GM20431 (cell line): ENCODE measurements around the gene LY9.
"Not testable (repeated sequence)": the region's sequence is repeated elsewhere in the genome, so short reads cannot be mapped to it uniquely, and the experiment has no call there.

Source experiments
- in situ Hi-C: fragments of 300-500 bp; cut with MseI, MboI; formaldehyde crosslinking; loops from one replicate; pipeline ENCODE4 v1.15.0; 2020; ENCODE audit warnings: low sequenced_read_pairs; ENCODE audit not compliant: unreplicated experiment

LY9 gene

GRCh38 chr1:160860840-160861505 is 65.0 kb downstream of the LY9 start:
- in situ Hi-C loops: no loop called here

DNA sequence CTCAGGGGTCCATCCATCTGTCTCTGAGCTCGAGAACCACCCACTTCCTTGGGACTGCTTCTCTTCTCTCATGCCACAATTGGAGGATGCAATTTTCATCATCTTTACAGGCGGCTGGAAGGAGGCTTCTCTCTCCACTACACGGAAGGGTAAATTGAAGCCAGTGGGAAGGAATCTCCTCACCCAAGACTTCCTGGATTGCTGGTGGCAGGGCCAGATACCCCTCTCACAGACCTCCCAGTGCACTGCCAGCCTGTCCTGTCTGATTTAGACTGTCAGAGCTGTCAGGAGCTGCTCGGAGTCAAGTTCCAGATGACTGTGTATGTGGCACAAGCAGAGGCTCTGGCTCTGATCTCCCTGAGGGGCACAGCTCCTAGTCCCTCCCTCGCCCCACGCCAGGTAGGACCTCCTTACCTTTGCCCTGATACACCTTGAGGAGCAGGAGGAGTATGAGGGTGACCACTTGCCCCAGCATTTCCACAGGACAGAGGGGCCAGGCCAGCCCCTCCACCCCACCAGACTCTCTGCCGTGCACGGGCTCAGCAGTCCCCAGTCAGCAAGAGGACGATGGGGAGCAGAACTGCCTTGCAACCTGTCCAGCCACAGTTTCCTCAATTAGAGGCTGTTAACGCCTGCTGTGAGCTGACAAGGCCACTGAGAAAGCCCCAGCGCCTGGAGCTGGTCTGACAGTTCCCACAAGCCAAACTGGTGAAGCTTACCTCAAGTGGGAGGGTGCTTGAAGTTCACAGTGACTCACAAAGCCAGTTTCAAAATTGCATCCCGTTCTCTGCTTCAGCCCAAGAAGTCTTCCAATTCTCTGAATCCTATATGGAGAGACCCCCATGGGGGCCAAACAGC is 66.5 kb downstream of the LY9 start, which contains the start of gene CD244:
Gene CD244 (minus strand): TSS at position 685 of the 858 bp plus-strand sequence. CDS start 210 bp downstream, at position 475.
- in situ Hi-C loops: no loop called here

DNA sequence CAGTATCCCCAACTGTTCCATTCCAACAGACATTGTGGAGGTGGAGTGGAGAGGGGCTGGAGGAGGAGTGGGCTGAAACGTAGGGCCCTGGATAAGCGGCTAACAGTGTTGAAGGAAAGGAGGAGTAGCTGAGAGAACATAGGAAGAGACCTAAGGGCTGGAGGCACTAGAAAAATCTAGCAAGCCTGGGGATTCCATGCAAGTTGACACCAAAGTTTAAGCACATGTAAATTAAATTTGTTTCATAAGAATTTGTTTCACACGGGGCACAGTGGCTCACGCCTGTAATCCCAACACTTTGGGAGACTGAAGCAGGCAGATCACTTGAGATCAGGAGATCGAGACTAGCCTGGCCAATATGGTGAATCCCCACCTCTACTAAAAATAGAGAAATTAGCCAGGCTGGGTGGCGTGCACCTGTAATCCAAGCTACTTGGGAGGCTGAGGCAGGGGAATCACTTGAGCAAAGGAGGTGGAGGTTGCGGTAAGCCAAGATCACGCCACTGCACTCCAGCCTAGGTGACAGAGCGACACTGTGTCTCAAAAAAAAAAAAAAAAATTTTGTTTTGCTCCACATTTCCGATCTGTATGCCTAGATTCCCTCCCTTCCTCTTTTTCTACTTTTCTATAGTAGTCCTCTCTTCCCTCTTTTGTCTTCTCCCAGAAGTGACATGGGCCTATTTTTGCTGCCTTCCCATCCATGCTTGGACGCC is 67.2 kb downstream of the LY9 start:
- in situ Hi-C loops: no loop called here

DNA sequence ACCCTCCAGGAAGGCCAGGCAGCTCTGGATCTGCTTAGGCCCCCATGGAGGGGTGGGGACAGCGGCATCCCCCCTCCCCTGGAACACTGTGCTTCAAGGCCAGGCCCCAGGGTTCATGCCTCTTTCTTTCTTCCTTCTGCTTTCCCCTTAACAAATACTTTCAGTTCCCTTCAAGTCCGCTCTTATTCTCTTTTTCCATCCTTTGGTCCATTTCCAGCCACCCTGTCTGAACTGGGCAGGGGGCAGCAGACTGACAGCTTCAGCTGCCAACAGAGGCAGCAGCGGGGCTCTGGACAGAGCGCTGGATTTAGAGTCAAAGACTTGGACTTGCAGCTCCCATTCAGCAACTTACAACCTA is 67.8 kb downstream of the LY9 start:
- in situ Hi-C loops: no loop called here

DNA sequence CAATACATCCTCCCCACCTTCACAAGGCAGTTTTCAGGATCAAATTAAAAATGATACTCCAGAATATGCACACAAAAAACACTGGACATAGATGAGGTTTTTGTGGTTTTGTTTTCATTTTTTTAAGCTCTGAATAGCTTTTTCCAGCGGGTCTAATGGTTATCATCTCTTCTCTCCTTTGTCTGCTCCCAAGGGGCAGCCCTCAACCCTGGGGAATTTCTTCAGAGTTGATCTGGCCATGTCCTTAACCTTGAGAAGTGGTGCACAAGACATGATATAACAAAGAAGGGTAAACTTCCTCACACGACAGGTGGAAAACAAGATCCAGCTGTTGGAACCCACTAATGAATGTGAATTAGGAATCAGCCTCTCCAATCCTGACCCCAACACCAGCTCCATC is 68.2 kb downstream of the LY9 start:
- in situ Hi-C loops: no loop called here

DNA sequence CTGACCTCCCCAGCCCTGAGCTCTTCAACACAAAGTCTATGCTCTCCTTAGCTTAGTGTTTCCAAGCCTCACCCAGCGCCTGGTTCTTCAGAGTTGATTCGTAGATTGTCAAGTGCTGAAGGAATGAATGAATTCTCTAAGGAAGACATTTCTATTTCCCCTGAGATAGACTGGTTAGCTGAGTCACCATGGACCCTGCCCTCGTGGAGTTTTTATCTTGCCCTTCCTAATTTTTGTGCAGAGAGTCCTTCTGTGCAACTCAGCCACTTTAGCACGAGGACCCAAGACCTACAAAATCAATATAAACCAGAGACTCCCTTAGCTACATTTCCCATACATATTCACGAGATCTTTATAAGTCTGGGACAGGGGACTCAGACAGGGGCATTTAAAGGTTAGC is 69.4 kb downstream of the LY9 start:
- in situ Hi-C loops: no loop called here

GRCh38 chr1:160866001-160866694 is 70.2 kb downstream of the LY9 start:
- in situ Hi-C loops: no loop called here

DNA sequence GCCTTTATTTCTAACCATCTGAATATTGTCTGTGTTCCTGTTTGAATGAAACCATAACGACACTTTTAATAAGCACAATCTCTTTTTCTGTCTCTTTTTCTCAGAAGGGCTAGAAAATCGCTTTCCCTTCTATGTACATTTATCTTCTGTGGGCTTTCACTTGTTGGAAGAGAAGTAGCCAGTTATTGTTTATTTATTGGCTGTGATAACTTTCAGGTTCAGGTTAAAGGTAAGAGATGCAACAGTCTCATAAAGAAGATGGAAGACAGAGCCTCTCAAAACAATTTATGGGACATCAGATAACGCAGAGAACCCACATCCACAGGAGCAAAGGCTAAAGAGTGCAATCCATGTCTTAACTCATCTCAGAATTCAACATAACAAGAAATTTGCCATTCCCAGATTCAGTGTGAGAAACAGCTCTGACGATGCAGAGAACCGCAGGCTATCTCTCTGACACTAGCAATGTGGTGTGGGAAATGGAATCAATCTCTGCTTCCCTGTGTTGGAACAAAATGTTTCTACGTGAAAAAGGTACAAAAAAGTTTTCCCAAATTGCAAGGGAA is 70.8 kb downstream of the LY9 start:
- in situ Hi-C loops: no loop called here

DNA sequence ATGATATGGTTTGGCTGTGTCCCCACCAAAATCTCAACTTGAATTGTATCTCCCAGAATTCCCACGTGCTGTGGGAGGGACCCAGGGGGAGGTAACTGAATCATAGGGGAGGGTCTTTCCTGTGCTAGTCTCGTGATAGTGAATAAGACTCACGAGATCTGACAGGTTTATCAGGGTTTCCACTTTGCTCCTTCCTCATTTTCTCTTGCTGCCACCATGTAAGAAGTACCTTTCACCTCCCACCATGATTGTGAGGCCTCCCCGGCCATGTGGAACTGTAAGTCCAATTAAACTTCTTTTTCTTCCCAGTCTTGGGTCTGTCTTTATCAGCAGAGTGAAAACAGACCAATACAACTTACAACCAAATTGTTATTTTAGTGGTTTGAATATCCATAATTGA is 71.7 kb downstream of the LY9 start:
- in situ Hi-C loops: not testable (repeated sequence)

GRCh38 chr1:160868141-160868540 is 72.2 kb downstream of the LY9 start:
- in situ Hi-C loops: no loop called here

- in situ Hi-C loops: no loop called here
Observed at GRCh38 chr1:160874935-160875334, 79.0 kb downstream of the LY9 start.

DNA sequence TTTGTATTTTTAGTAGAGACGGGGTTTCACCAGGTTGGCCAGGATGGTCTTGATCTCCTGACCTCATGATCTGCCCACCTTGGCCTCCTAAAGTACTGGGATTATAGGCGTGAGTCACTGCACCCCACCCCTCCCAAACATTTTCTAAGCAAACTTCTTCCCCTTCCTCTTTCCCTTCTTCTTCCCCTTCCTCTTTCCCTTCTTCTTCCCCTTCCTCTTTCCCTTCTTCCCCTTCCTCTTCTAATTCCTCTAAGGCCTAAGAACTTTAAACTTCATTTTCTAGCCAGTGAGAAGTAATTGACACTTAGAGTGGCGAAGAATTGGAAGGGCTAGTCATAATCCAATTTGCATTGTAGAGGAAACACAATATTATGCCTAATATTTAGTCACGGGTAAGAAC is 79.6 kb downstream of the LY9 start:
- in situ Hi-C loops: not testable (repeated sequence)

GRCh38 chr1:160876311-160876710 is 80.3 kb downstream of the LY9 start:
- in situ Hi-C loops: no loop called here

DNA sequence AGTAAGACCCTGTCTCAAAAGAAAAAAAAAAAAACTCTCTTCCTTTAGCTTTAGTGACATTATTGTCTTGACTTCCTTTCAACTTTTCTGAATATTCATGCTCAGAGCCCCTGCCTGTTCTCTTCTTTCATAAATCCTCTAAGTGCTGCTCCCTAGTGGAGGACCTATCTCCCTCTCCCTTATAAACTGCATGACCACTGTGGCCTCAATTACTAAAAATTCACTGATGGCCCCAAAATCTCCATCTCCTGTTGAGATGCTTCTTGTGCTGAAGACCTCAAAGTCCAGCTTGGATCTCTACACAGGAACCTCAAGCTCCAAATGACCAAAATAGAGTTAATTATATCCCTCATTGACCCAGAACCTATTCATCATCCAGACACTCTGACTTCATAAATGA is 81.2 kb downstream of the LY9 start:
- in situ Hi-C loops: no loop called here
